ACC112 (cell line): ENCODE data around the gene TUBGCP2.

Source experiments
- H2AFZ ChIP-seq: fragments of 200-600 bp; sonication (generic); one replicate; pipeline ENCODE4 v1.6.0; 2017; ENCODE audit warnings: antibody characterized with exemption, low read length; ENCODE audit not compliant: unreplicated experiment
- H3K27ac ChIP-seq: fragments of 200-600 bp; sonication (generic); 2 replicates; pipeline ENCODE4 v1.5.1; 2014; ENCODE audit warnings: low read depth, mild to moderate bottlenecking, antibody characterized with exemption, low read length, moderate library complexity
- H3K27me3 ChIP-seq: fragments of 200-600 bp; sonication (generic); 2 replicates; pipeline ENCODE4 v1.6.1; 2014; ENCODE audit warnings: mild to moderate bottlenecking, antibody characterized with exemption, low read length, moderate library complexity, mixed read lengths; ENCODE audit not compliant: insufficient read depth
- H3K36me3 ChIP-seq: fragments of 200-600 bp; sonication (generic); 2 replicates; pipeline ENCODE4 v1.6.1; 2016; ENCODE audit warnings: mild to moderate bottlenecking, antibody characterized with exemption, low read length, moderate library complexity, mixed read lengths; ENCODE audit not compliant: insufficient read depth
- H3K4me1 ChIP-seq: fragments of 200-600 bp; sonication (generic); one replicate; pipeline ENCODE4 v1.6.1; 2016; ENCODE audit warnings: low read length, mixed read lengths; ENCODE audit not compliant: insufficient read depth, unreplicated experiment, control insufficient read depth
- H3K4me3 ChIP-seq: fragments of 200-600 bp; sonication (generic); 2 replicates; pipeline ENCODE4 v1.5.1; 2014; ENCODE audit warnings: mild to moderate bottlenecking, low read depth, low read length
- H3K79me2 ChIP-seq: fragments of 200-600 bp; sonication (generic); one replicate; pipeline ENCODE4 v1.6.0; 2016; ENCODE audit warnings: low read length; ENCODE audit not compliant: control insufficient read depth, unreplicated experiment, insufficient read depth

Gene TUBGCP2

DNA sequence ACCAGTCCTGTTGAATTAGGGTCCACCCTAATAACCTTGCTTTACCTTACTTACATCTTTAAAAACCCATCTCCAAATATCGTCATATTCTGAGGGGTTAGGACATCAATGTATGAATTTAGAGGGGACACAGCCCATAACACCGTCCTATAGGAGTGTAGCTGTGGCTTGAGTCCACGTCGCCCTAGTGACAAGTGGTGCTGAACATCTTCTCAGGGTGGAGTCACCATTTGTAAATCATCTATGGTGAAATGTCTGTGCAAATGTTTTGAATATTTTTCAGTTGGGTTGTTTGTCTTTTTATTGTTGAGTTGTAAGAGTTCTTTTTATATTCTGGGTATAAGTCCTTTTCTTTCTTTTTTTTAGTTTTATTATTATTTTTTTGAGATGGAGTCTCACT is 33.3 kb upstream of the TUBGCP2 start:
- Histone ChIP-seq H3K4me1 (no peaks in the 10 kb centered on the region), H3K79me2 (no peaks in the 10 kb centered on the region), H3K27me3 (peaks cover 14% of the 10 kb centered on the region; the same call in 1 of the 2 replicates), H2AFZ (no peak overlapping the region), H3K4me3 (no peak overlapping the region), H3K27ac (no peak overlapping the region), H3K36me3 (no peaks in the 10 kb centered on the region)

DNA sequence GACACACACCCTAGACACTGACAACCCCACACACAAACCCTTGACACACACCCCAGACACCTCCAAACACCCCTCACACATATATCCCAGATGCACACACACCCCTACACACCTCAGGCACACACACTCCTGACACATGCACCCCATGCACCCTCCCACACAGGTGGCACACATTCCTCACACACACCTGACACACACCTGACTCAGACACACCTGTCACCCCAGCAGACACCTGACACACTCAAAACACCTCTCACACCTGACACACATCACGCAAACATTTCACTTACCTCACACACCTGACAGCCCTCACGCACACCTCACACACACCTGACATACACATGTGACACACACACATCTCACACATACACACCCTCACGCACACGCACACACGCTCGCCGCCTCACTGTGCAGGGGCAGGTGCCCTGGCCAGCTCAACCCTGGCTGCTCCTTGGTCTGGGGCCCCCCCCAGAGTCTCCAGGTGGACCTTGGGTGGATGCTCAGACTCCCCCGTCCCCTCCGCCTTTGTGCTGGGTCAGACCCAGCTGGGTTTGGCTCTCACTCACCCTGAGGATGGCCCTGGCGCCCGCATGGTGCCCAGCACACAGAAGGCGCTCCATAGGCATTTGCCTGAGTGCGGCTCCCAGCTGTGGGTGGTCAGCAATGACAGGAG is 31.2 kb upstream of the TUBGCP2 start:
- peaks cover 32% of the 10 kb centered on the region for H3K27me3 ChIP-seq
- peaks cover 4% of the 10 kb centered on the region for H3K4me1 ChIP-seq
- H3K79me2 ChIP-seq: no peaks in the 10 kb centered on the region
- no peak overlapping the region for H2AFZ ChIP-seq
- H3K36me3 ChIP-seq: no peaks in the 10 kb centered on the region
- H3K27ac ChIP-seq: no peak overlapping the region
- no peak overlapping the region for H3K4me3 ChIP-seq

DNA sequence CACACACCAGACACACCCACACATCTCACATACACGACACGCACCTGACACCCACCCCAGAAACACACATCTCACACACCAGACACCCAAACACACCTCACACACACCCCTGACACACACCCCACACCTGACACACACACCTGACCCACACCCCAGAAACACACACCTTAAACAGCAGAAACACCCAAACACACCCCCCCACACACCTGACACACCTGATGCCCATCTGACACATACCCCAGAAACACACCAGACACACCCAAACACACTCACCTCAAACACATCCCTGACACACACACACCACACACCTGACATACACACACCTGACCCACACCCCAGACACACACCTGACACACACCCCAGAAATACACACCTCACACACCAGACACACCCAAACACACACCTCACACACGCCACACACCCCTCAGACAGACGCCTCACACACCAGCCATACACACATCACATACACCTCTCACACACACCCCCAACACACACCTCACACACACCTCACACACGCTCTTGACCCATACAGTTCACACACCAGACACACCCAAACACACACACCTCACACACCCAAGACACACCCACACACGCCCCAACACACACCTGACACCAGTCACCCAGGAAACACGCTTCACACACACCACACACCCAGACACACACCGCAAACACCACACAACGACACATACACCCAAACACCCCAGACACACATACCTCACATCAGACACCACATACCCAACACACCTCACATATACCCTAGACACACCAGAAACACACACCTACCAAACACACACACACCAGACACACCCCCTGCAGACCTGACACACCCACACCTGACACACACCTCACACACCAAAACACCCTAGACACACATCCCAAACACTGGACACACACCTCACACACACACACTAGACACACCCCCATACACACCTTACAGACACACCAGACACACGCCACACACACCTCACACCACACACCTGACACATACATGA is 29.7 kb upstream of the TUBGCP2 start:
- Histone ChIP-seq H3K27ac (no peak overlapping the region), H2AFZ (no peak overlapping the region), H3K4me1 (peaks cover 5% of the 10 kb centered on the region), H3K27me3 (peaks cover 39% of the 10 kb centered on the region), H3K36me3 (no peaks in the 10 kb centered on the region), H3K4me3 (no peak overlapping the region), H3K79me2 (no peaks in the 10 kb centered on the region)

DNA sequence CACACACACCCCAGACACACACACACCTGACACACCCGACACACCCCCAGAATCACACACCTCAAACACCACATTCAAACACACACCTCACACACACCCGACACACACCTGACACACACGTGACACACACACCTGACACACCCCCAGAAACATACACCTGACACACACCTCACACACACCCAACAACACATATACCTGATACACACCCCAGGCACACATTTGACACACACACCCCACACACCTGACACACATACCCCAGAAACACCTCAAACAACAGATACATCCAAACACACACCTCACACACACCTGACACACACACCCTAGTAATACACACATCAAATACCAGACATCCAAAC is 28.7 kb upstream of the TUBGCP2 start:
- H3K79me2 ChIP-seq: no peaks in the 10 kb centered on the region

DNA sequence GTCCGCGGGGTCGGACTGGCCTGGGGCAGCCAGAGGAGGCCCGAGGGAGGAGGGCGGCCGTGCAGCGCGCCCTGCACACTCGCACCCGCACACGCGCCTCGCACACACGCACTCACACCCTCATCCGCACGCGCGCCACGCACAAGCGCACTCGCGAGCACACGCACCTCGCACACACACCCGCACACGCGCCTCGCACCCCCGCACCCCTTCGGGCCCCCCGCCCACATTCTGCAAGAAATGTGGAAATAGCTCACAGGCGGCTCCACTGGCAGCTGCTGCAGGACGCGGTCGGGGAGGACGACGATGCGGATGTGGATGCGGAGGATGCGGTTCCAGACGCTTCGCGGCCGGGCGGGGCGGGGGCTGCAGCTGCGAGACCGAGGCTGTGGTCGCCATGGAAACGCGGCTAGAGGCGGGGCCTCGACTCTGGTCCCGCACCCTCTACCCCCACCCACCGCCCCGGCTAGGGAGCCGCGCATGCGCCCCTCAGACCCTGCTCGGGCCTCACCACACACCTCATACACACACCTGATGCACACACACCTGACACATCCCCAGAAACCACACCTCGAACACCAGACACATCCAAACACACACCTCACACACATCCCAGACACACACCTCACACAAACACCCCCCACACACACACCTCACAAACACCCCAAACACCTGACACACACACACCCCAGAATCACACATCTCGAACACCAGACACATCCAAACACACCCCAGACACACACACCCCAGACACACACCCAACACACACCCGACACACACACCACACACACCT is 28.1 kb upstream of the TUBGCP2 start, which contains the start of gene CALY:
TSS of gene CALY (minus strand) at position 320 of the 793 bp plus-strand sequence. CDS start 7,907 bp downstream, outside the sequence.
- peaks cover 5% of the 10 kb centered on the region for H3K4me1 ChIP-seq
- H3K27ac ChIP-seq: no peak within 1 kb of the TSS

More for the DNA sequence above, 28.7 kb upstream of the TUBGCP2 start:
- H3K27me3 ChIP-seq: peaks cover 48% of the 10 kb centered on the region
- H3K27ac ChIP-seq: no peak overlapping the region
- no peak overlapping the region for H2AFZ ChIP-seq
- H3K4me3 ChIP-seq: no peak overlapping the region
- H3K36me3 ChIP-seq: no peaks in the 10 kb centered on the region
- peaks cover 5% of the 10 kb centered on the region for H3K4me1 ChIP-seq

DNA sequence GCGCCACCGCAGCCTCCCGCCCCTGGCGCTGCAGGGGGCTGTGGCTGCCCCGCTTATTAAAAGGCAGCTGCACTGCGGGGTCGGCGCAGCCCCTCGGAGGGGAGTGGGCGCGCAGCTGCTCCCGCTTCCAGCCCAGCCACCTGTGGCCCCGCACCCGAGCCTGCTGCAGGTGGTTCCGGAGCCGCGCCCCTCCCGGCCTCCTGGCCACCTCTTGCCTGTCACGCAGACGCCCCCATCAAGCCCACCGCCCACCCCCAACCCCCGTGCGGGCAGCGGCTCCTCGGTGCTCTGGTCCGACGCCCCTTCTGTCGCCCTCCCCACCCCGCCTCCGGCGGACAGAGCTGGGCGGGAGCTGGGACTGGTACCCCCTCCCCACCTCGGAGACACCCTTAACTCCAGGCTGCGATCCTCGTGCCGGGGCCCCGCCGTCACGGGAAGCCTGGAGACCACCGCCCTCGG is 27.5 kb upstream of the TUBGCP2 start:
- Histone ChIP-seq H2AFZ (no peak overlapping the region), H3K36me3 (no peaks in the 10 kb centered on the region), H3K27me3 (peaks cover 60% of the 10 kb centered on the region), H3K27ac (no peak overlapping the region), H3K79me2 (no peaks in the 10 kb centered on the region), H3K4me1 (peaks cover 5% of the 10 kb centered on the region), H3K4me3 (no peak overlapping the region)

More for the DNA sequence above, 28.1 kb upstream of the TUBGCP2 start, which contains the start of gene CALY:
- Histone ChIP-seq H3K27me3 (peaks cover 53% of the 10 kb centered on the region), H2AFZ (no peak within 1 kb of the TSS), H3K4me3 (peak within 1 kb of the TSS; percentile 66), H3K36me3 (no peaks in the 10 kb centered on the region), H3K79me2 (no peaks in the 10 kb centered on the region)

DNA sequence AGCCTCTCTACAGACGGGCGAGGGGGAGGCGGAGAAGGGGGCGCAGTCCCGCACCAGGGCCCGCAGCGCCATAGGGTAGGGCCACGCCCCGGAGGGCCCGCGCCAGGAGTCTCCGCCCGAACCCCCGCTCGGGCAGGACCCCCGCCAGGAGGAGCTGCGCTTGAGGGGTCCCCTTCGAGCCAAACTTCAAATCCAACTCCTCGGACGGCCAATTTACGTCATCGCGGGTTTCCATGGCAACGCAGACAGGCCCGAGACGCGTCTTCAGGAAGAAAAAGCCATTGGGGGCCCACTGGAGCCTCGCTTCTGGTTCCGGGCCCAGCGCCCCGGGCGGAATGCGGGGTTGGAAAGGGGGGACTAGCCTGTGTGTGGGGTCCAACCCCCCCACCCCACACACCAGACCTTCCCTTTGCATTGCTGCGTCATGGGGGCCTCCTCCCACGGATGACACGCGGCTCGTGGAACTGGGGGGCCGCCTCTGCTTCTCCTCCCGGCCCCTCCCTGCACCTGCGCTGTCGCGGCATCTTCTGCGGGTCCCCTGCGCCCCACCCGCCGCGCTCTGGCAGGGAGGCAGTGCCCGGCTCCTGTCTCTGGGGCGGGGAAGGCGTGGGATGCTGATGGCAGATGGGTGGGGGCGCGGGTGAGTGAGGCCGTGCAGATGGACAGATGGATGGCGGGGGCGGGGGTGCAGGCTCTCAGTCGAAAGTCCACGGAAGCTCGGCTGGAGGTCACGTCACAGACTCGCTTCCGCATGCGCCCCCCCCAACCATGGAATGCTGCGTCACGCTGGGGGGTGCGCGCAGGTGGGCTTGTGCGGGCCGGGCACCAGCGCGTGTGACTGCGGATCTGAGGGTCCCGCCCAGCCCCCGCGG is 26.8 kb upstream of the TUBGCP2 start:
- no peak overlapping the region for H3K27ac ChIP-seq

DNA sequence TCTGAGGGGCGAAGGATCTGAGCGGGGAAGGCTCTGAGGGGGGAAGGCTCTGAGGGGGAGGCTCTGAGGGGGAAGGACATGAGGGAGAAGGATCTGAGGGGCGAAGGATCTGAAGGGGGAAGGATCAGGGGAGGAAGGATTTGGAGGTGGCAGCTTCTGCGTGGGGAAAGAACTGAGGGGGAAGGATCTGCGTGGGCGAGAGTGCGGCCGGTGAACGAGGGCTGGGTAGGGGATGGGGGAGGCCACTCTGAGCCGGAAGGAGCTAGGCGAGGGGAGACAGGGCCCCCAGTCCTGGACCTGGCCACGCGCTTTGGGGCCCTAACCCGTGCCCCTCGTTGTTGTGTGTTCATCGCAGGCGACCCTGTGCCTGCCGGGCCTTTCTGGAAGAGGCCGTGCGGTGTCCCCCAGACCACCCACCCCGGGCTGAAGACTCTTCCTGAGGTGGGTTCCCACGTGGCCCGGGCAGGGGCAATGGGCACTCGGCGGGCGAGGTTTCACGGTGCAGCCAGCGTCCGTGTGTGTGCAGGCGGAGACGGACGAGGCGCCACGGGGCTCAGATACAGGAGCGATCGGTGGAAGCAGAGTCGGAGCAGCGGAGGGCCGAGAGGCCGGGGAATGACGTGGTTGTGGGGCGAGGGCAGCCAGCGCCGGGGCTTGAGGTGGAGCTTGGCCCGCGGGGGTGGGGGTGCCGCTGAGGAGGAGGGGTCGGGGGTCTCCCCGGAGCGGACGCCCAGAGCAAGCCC is 26.0 kb upstream of the TUBGCP2 start:
- Histone ChIP-seq H2AFZ (no peak overlapping the region), H3K79me2 (no peaks in the 10 kb centered on the region), H3K27ac (no peak overlapping the region), H3K4me3 (peak overlapping the region; percentile 66), H3K27me3 (peaks cover 64% of the 10 kb centered on the region), H3K36me3 (no peaks in the 10 kb centered on the region), H3K4me1 (peaks cover 5% of the 10 kb centered on the region)

More for the DNA sequence above, 26.8 kb upstream of the TUBGCP2 start:
- H3K4me3 ChIP-seq: peak overlapping the region; percentile 66
- peaks cover 64% of the 10 kb centered on the region for H3K27me3 ChIP-seq
- H3K36me3 ChIP-seq: no peaks in the 10 kb centered on the region
- H3K79me2 ChIP-seq: no peaks in the 10 kb centered on the region
- H2AFZ ChIP-seq: no peak overlapping the region
- H3K4me1 ChIP-seq: peaks cover 5% of the 10 kb centered on the region

DNA sequence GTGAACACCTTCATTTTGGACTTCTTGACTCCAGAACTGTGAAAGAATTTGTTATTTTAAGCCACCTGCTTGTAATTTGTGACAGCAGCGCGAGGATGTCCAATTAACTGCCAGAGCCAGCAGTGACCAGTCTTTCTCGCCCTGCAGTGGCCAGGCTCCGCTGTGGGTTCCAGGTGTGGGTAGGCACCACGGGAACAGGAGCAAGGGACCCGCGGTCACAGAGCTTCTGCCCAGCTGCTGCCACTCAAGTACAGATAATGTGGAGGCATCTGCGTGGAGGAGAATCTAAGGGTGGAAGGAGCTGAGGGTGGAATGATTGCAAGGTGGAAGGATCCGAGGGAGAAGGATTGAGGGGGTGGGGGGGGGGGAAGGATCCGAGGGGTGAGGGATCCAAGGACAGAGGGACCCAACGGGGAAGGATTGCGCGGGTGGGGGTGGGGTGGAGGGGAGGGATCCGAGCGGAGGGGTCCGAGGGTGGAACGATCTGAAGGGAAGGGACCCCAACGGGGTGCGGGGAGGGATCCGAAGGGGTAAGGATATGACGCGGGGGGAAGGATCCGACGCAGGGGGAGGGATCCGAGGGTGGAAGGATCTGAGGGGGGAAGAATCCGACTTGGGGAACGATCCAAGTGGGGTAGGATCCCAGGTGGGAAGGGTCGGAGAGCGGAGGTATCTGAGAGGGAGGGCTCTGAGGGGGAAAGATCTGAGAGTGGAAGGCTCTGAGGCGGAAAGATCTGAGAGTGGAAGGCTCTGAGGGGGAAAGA is 24.4 kb upstream of the TUBGCP2 start:
- Histone ChIP-seq H2AFZ (no peak overlapping the region), H3K79me2 (no peaks in the 10 kb centered on the region), H3K27ac (no peak overlapping the region), H3K27me3 (peaks cover 71% of the 10 kb centered on the region), H3K4me3 (no peak overlapping the region), H3K36me3 (no peaks in the 10 kb centered on the region), H3K4me1 (peaks cover 8% of the 10 kb centered on the region)
